Panc1 (cell line): ENCODE measurements around the gene DONSON. TPM values are rescaled to one million over a fixed set of nuclear protein-coding genes. Genes with fewer than 3 reads are reported as not detected.
A peak's percentile ranks its signal among the peaks of the same experiment; 100 is the strongest.

Experiments
- ATAC-seq: fragments of 200-7000 bp; cut with Tn5 transposase; 2 replicates; pipeline ENCODE4 v1.9.1; 2020; ENCODE audit warnings: mild to moderate bottlenecking, moderate library complexity
- BruUV-seq: library from RNA; stranded (reverse); fragments of 400-500 nt; replicated peaks from 2 replicates; lab custom pipeline; 2021; lab: Mats Ljungman, UMichigan
- CTCF ChIA-PET: fragments of 300-600 bp; sonication (Branson Sonifier 250); formaldehyde crosslinking; loops from one replicate; lab custom pipeline; 2022; ENCODE audit warnings: antibody characterized with exemption; lab: Charles Lee
- POLR2A ChIA-PET: fragments of 300-600 bp; sonication (Branson Sonifier 250); formaldehyde crosslinking; loops from one replicate; lab custom pipeline; 2022; ENCODE audit warnings: antibody characterized with exemption; lab: Charles Lee
- DNase-seq: peaks from one replicate; pipeline ENCODE4 v3.0.0-alpha.2; 2010; ENCODE audit warnings: low read depth, low spot score
- H3K27ac ChIP-seq: 2 replicates; pipeline ENCODE4 v1.5.1; 2011; ENCODE audit warnings: mild to moderate bottlenecking, low read length, inconsistent platforms
- H3K27me3 ChIP-seq: fragments of 200-500 bp; sonication (Bioruptor generic); 2 replicates; pipeline ENCODE4 v1.6.0; 2014; ENCODE audit warnings: low read length, inconsistent platforms; ENCODE audit not compliant: control insufficient read depth, insufficient read depth
- H3K36me3 ChIP-seq: fragments of 200-500 bp; sonication (Bioruptor generic); 2 replicates; pipeline ENCODE4 v1.5.1; 2014; ENCODE audit warnings: inconsistent platforms, mild to moderate bottlenecking, low read length, moderate library complexity; ENCODE audit not compliant: control insufficient read depth, insufficient read depth
- H3K4me1 ChIP-seq: 2 replicates; pipeline ENCODE4 v1.5.1; 2011; ENCODE audit warnings: inconsistent platforms, mild to moderate bottlenecking, low read length, moderate library complexity; ENCODE audit not compliant: control insufficient read depth, insufficient read depth
- H3K4me3 ChIP-seq, 2 experiments: 2 replicates each; pipeline ENCODE4 v1.5.1; 2011 to 2012; ENCODE audit warnings: low read depth in 2 of 2, low read length in 2 of 2, mild to moderate bottlenecking in 2 of 2, inconsistent platforms in 1 of 2, moderate library complexity in 1 of 2
- H3K9me3 ChIP-seq: fragments of 200-500 bp; sonication (Bioruptor generic); 2 replicates; pipeline ENCODE4 v1.5.1; 2014; ENCODE audit warnings: low read depth, mild to moderate bottlenecking, inconsistent platforms, low read length, moderate library complexity; ENCODE audit not compliant: control insufficient read depth, insufficient read depth
- CTCF ChIP-seq: fragments of 450-650 bp; IDR thresholded peaks from 2 replicates; pipeline ENCODE4 v1.5.1; 2017; ENCODE audit warnings: mild to moderate bottlenecking
- POLR2AphosphoS5 ChIP-seq: IDR thresholded peaks from 2 replicates; pipeline ENCODE4 v1.6.1; 2012; ENCODE audit warnings: mild to moderate bottlenecking, low read depth, low read length, moderate library complexity
- REST ChIP-seq, 2 experiments: IDR thresholded peaks; 2 replicates each; pipeline ENCODE4 v1.6.1; 2011 to 2012; ENCODE audit warnings: low read depth in 2 of 2, control low read depth in 1 of 2, low read length in 1 of 2, mild to moderate bottlenecking in 1 of 2, moderate library complexity in 1 of 2; ENCODE audit not compliant: insufficient read depth in 1 of 2
- SIN3A ChIP-seq: IDR thresholded peaks from 2 replicates; pipeline ENCODE4 v1.6.1; 2012; ENCODE audit warnings: low read depth, mild to moderate bottlenecking, low read length, moderate library complexity, borderline replicate concordance; ENCODE audit not compliant: insufficient read depth
- TCF7L2 ChIP-seq: IDR thresholded peaks from 2 replicates; pipeline ENCODE4 v1.6.1; 2011; ENCODE audit warnings: mild to moderate bottlenecking, low read depth, low read length, inconsistent platforms
- in situ Hi-C: cut with HindIII; loops from 2 replicates; pipeline ENCODE4 v1.10.0; 2016; ENCODE audit warnings: low sequenced_read_pairs, low pct_unique_long_range_greater_than_20kb
- intact Hi-C: fragments of 100-400 bp; cut with micrococcal nuclease; formaldehyde crosslinking; loops from one replicate; pipeline ENCODE4 v1.10.0; 2022; ENCODE audit not compliant: unreplicated experiment
- total RNA-seq: library from RNA; stranded (reverse); gene quantifications from one replicate; pipeline ENCODE4 v1.2.1, GENCODE V29; 2021; ENCODE audit not compliant: unreplicated experiment

Gene DONSON
- total RNA-seq, 1 experiment from 2014 or later, result 21.9 TPM

- TF ChIP-seq POLR2AphosphoS5 (no peak), TCF7L2 (no peak), REST (IDR thresholded peaks at IDR 0.05; ENCODE audit: insufficient read depth in 1 of 2, low read depth in 2 of 2, low read length in 1 of 2) (no peak), CTCF (no peak), SIN3A (no peak)
- no peaks in the 10 kb centered on the region for H3K27me3 ChIP-seq
- in situ Hi-C loops (no loop called here), intact Hi-C loops (no loop called here)
- ChIA-PET CTCF (no interaction called here), POLR2A (no interaction called here)
- no peaks in the 10 kb centered on the region for H3K4me1 ChIP-seq
- peaks cover 57% of the 10 kb centered on the region for H3K36me3 ChIP-seq
- no peaks in the 10 kb centered on the region for H3K9me3 ChIP-seq
- ATAC-seq (no peak), DNase-seq (no peak)
- no peak overlapping the region for H3K27ac ChIP-seq
- no peak overlapping the region for H3K4me3 ChIP-seq
- no TSS peak for BruUV-seq
Observed at GRCh38 chr21:33550772-33551660, 37.5 kb downstream of the DONSON start.

- ChIA-PET POLR2A (no interaction called here), CTCF (no interaction called here)
- Histone ChIP-seq H3K36me3 (peaks cover 49% of the 10 kb centered on the region), H3K27ac (no peak overlapping the region), H3K4me1 (no peaks in the 10 kb centered on the region; the same call in 1 of the 2 replicates), H3K4me3 (no peak overlapping the region), H3K9me3 (no peaks in the 10 kb centered on the region), H3K27me3 (no peaks in the 10 kb centered on the region)
- no peak for TF ChIP-seq POLR2AphosphoS5
- BruUV-seq, result TSS peak; percentile 51
- intact Hi-C loops, result no loop called here
- ATAC-seq (no peak), DNase-seq (no peak)
- in situ Hi-C loops, result no loop called here
Observed at GRCh38 chr21:33549848-33550771, 38.4 kb downstream of the DONSON start.
